A673 (cell line): ENCODE measurements around the gene FAM177B.

Source experiments
- CTCF ChIP-seq: fragments of 300-800, 200-600 bp; sonication (generic); conservative IDR thresholded peaks from 2 replicates; pipeline ENCODE4 v1.5.1; 2017; ENCODE audit warnings: low read depth, mild to moderate bottlenecking, antibody characterized with exemption, low read length, moderate library complexity, mixed read lengths
- EZH2 ChIP-seq: fragments of 200-600 bp; sonication (generic); IDR thresholded peaks from 2 replicates; pipeline ENCODE4 v1.6.1; 2017; ENCODE audit warnings: borderline replicate concordance, low read depth, mild to moderate bottlenecking, mixed read lengths, antibody characterized with exemption, low read length; ENCODE audit not compliant: poor library complexity, severe bottlenecking

DNA sequence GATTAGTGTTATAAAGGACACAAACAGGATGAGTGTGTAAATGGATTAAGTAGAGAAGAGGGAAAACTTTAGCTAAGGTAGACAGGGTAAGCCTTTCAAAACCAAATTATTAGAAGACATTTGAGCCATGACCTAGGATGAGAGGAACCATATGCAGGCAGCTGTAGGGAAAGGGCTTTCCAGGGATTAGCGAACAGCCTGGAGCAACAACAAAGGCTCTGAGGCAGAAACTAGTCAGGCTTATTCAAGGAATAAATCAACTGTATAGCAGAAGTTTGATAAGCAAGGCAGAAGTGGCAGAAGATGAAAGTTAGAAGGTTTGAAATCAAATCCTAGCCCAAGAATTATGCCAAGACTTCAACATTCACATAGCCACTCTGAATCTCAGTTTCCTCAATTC, 46.0 kb upstream of the FAM177B start:
- TF ChIP-seq CTCF (no peak), EZH2 (no peak)
